ENCODE measurements around the gene KIAA2012.

The KIAA2012 gene

GRCh38 chr2:202208526-202208925 lies 135.5 kb downstream of the KIAA2012 start:
- H3K9me3 ChIP-seq (ENCODE audit: insufficient read depth, low read length, severe bottlenecking): no peaks in the 10 kb centered on the region
- TF ChIP-seq EZH2 (IDR thresholded peaks at IDR 0.05; ENCODE audit: borderline replicate concordance, low read depth, low read length, severe bottlenecking) (no peak), CTCF (IDR thresholded peaks at IDR 0.05; ENCODE audit: borderline replicate concordance, extremely low read depth, low read length, poor library complexity, severe bottlenecking) (no peak)
- DNase-seq (no peak), ATAC-seq (ENCODE audit: insufficient read depth, low read depth) (no peak)
- H3K9ac ChIP-seq (ENCODE audit: low read depth, low read length): no peak overlapping the region
- H2AFZ ChIP-seq (ENCODE audit: low read depth, low read length): no peak overlapping the region
- H3K36me3 ChIP-seq (ENCODE audit: insufficient read depth, low read length): peaks cover 62% of the 10 kb centered on the region
- no peak overlapping the region for H3K4me2 ChIP-seq (ENCODE audit: insufficient read depth, low read length)
- no peaks in the 10 kb centered on the region; the same call in 1 of the 2 replicates for H4K20me1 ChIP-seq (ENCODE audit: insufficient read depth, low read length)
- H3K27ac ChIP-seq (ENCODE audit: low read length): no peak overlapping the region
- H3K4me3 ChIP-seq (ENCODE audit: low read depth in 1 of 2, low read length in 2 of 2): no peak overlapping the region
- peaks cover 6% of the 10 kb centered on the region; the same call in 1 of the 2 replicates for H3K79me2 ChIP-seq (ENCODE audit: insufficient read depth, low read length)
- H3K4me1 ChIP-seq (ENCODE audit: insufficient read depth, low read length): no peaks in the 10 kb centered on the region
- H3K27me3 ChIP-seq (ENCODE audit: insufficient read depth, low read length, poor library complexity): no peaks in the 10 kb centered on the region

GRCh38 chr2:202215179-202215578 lies 142.1 kb downstream of the KIAA2012 start:
- H3K36me3 ChIP-seq (ENCODE audit: insufficient read depth, low read length): peaks cover 49% of the 10 kb centered on the region
- H4K20me1 ChIP-seq (ENCODE audit: insufficient read depth, low read length): peaks cover 2% of the 10 kb centered on the region; the same call in 1 of the 2 replicates
- no peaks in the 10 kb centered on the region for H3K27me3 ChIP-seq (ENCODE audit: insufficient read depth, low read length, poor library complexity)
- ATAC-seq (ENCODE audit: insufficient read depth, low read depth) (no peak), DNase-seq (no peak)
- H3K4me3 ChIP-seq (ENCODE audit: low read depth in 1 of 2, low read length in 2 of 2): no peak overlapping the region
- H3K4me1 ChIP-seq (ENCODE audit: insufficient read depth, low read length): no peaks in the 10 kb centered on the region
- H2AFZ ChIP-seq (ENCODE audit: low read depth, low read length): no peak overlapping the region
- no peak overlapping the region for H3K27ac ChIP-seq (ENCODE audit: low read length)
- H3K4me2 ChIP-seq (ENCODE audit: insufficient read depth, low read length): no peak overlapping the region
- no peaks in the 10 kb centered on the region for H3K9me3 ChIP-seq (ENCODE audit: insufficient read depth, low read length, severe bottlenecking)
- TF ChIP-seq CTCF (IDR thresholded peaks at IDR 0.05; ENCODE audit: borderline replicate concordance, extremely low read depth, low read length, poor library complexity, severe bottlenecking) (no peak), EZH2 (IDR thresholded peaks at IDR 0.05; ENCODE audit: borderline replicate concordance, low read depth, low read length, severe bottlenecking) (no peak)
- peaks cover 56% of the 10 kb centered on the region for H3K79me2 ChIP-seq (ENCODE audit: insufficient read depth, low read length)
- H3K9ac ChIP-seq (ENCODE audit: low read depth, low read length): no peak overlapping the region

- H4K20me1 ChIP-seq (ENCODE audit: insufficient read depth, low read length): peaks cover 44% of the 10 kb centered on the region
- H3K27me3 ChIP-seq (ENCODE audit: insufficient read depth, low read length, poor library complexity): no peaks in the 10 kb centered on the region
- H3K9me3 ChIP-seq (ENCODE audit: insufficient read depth, low read length, severe bottlenecking): no peaks in the 10 kb centered on the region
- no peaks in the 10 kb centered on the region for H3K4me1 ChIP-seq (ENCODE audit: insufficient read depth, low read length)
- H3K27ac ChIP-seq (ENCODE audit: low read length): no peak overlapping the region
- DNase-seq (no peak), ATAC-seq (ENCODE audit: insufficient read depth, low read depth) (no peak)
- peaks cover 96% of the 10 kb centered on the region for H3K79me2 ChIP-seq (ENCODE audit: insufficient read depth, low read length)
- H3K36me3 ChIP-seq (ENCODE audit: insufficient read depth, low read length): peaks cover 33% of the 10 kb centered on the region
- H2AFZ ChIP-seq (ENCODE audit: low read depth, low read length): no peak overlapping the region
- TF ChIP-seq CTCF (IDR thresholded peaks at IDR 0.05; ENCODE audit: borderline replicate concordance, extremely low read depth, low read length, poor library complexity, severe bottlenecking) (no peak), EZH2 (IDR thresholded peaks at IDR 0.05; ENCODE audit: borderline replicate concordance, low read depth, low read length, severe bottlenecking) (no peak)
- H3K4me2 ChIP-seq (ENCODE audit: insufficient read depth, low read length): no peak overlapping the region
- H3K9ac ChIP-seq (ENCODE audit: low read depth, low read length): no peak overlapping the region
- no peak overlapping the region for H3K4me3 ChIP-seq (ENCODE audit: low read depth in 1 of 2, low read length in 2 of 2)
These were observed 148.8 kb downstream of the KIAA2012 start for GRCh38 chr2:202221873-202222272.

All from DND-41 (cell line).